K562 (cell line): ENCODE data around the gene TUBG2. TPM values are rescaled to one million over a fixed set of nuclear protein-coding genes. Genes with fewer than 3 reads are reported as not detected.
A peak's percentile ranks its signal among the peaks of the same experiment; 100 is the strongest.

Experiments used
- E2F3 ChIP-seq: fragments of 250-450 bp; sonication (Bioruptor Pico); IDR thresholded peaks from 2 replicates; pipeline ENCODE4 v1.4.0; 2020; ENCODE audit warnings: mild to moderate bottlenecking
- FOXA3 ChIP-seq, 2 experiments: fragments of 450-650 bp in 1 of 2; sonication (generic) in 1 of 2; formaldehyde crosslinking; IDR thresholded peaks in 1 of 2; conservative IDR thresholded peaks in 1 of 2; 2 replicates each; pipeline versions ENCODE4 v1.4.0 to v1.8.0; 2020 to 2022; ENCODE audit warnings: mild to moderate bottlenecking in 2 of 2, missing genetic modification reagents in 1 of 2
- HNRNPH1 ChIP-seq: fragments of 200-400 bp; formaldehyde crosslinking; optimal IDR thresholded peaks from 2 replicates; pipeline ENCODE3; 2017; ENCODE audit warnings: low read depth, mild to moderate bottlenecking, low read length, moderate library complexity
- KHSRP ChIP-seq: fragments of 450-650 bp; IDR thresholded peaks from 2 replicates; pipeline ENCODE4 v1.6.1; 2017
- MCM7 ChIP-seq, 2 experiments: fragments of 450-650 bp; IDR thresholded peaks; 2 replicates each; pipeline ENCODE4 v1.6.1; 2016 to 2018
- MTA3 ChIP-seq: fragments of 450-650 bp; formaldehyde crosslinking; IDR thresholded peaks from 2 replicates; pipeline ENCODE4 v1.6.1; 2017; ENCODE audit warnings: mild to moderate bottlenecking, borderline replicate concordance
- NFE2L1 ChIP-seq: fragments of 450-650 bp; IDR thresholded peaks from 2 replicates; pipeline ENCODE4 v1.6.1; 2016; ENCODE audit warnings: missing genetic modification characterization, low read depth, mild to moderate bottlenecking, missing compliant biosample characterization, moderate library complexity, borderline replicate concordance
- PHF8 ChIP-seq: fragments of 200-600 bp; sonication (generic); IDR thresholded peaks from 2 replicates; pipeline ENCODE4 v1.6.1; 2012; ENCODE audit warnings: mixed run types, mild to moderate bottlenecking, inconsistent platforms, low read length, moderate library complexity, borderline replicate concordance
- TARDBP ChIP-seq: fragments of 450-650 bp; IDR thresholded peaks from 2 replicates; pipeline ENCODE4 v1.6.1; 2016
- TBP ChIP-seq: optimal IDR thresholded peaks from 2 replicates; pipeline ENCODE3; 2011; ENCODE audit warnings: low read depth, low read length, improper control_type of control experiment
- U2AF2 ChIP-seq: fragments of 200-400 bp; formaldehyde crosslinking; optimal IDR thresholded peaks from 2 replicates; pipeline ENCODE3; 2017; ENCODE audit warnings: low read depth, mild to moderate bottlenecking, low read length
- ZNF197 ChIP-seq: fragments of 200-800 bp; sonication (Bioruptor generic); IDR thresholded peaks from 2 replicates; pipeline ENCODE4 v1.6.1; 2016; ENCODE audit warnings: low read depth, missing genetic modification characterization, missing compliant biosample characterization
- ZNF668 ChIP-seq: fragments of 250-450 bp; sonication (Bioruptor Pico); IDR thresholded peaks from 2 replicates; pipeline ENCODE4 v1.8.0; 2022; ENCODE audit warnings: mild to moderate bottlenecking, inconsistent platforms
- polyA plus RNA-seq, 8 experiments: library from polyadenylated mRNA; depleted of rRNA in 4 of 8; stranded (reverse) in 5 of 8; unstranded in 3 of 8; fragments of >200 nt; fragmentation: Nextera tagmentation in 2 of 8; fragmentation: Illumina TruSeq in 1 of 8; extraction: Ambion mirVana in 2 of 8; extraction: Trizol in 1 of 8; gene quantifications; 2 replicates each; pipeline versions ENCODE4 v1.2.1 to v1.2.3, GENCODE V29; 2011 to 2014; ENCODE audit warnings: inconsistent platforms in 1 of 8, missing spikeins in 1 of 8
- total RNA-seq, 7 experiments: library from RNA; depleted of rRNA in 6 of 7; stranded (reverse); fragments of >200 nt in 6 of 7; fragmentation: Illumina TruSeq in 2 of 7; extraction: Trizol in 2 of 7; gene quantifications; 2 replicates each; pipeline versions ENCODE4 v1.2.1 to v1.2.3, GENCODE V29; 2011 to 2021; ENCODE audit warnings: low replicate concordance in 1 of 7
- TF ChIP-seq, protein P1 (sequence below): fragments of 250-450 bp; sonication (Bioruptor Pico); IDR thresholded peaks from 2 replicates; pipeline ENCODE4 v1.8.0; 2021; ENCODE audit warnings: moderate library complexity, mild to moderate bottlenecking, inconsistent platforms
- TF ChIP-seq, protein P2 (sequence below), 2 experiments: fragments of 450-650 bp in 1 of 2; sonication (generic) in 1 of 2; formaldehyde crosslinking; conservative IDR thresholded peaks; 2 replicates each; pipeline versions ENCODE4 v1.4.0 to v1.8.1; 2020 to 2022; ENCODE audit warnings: mild to moderate bottlenecking in 1 of 2, missing genetic modification reagents in 1 of 2
- TF ChIP-seq, protein P3 (sequence below): fragments of 450-650 bp; formaldehyde crosslinking; IDR thresholded peaks from 2 replicates; pipeline ENCODE4 v1.4.0; 2020; ENCODE audit warnings: mild to moderate bottlenecking
- TF ChIP-seq, protein P4 (sequence below): IDR thresholded peaks from 3 replicates; pipeline ENCODE4 v1.6.1; 2011; ENCODE audit warnings: borderline replicate concordance, mild to moderate bottlenecking, moderate library complexity; ENCODE audit not compliant: insufficient read length; ENCODE audit errors: extremely low read depth
- TF ChIP-seq, protein P5 (sequence below): sonication (generic); formaldehyde crosslinking; IDR thresholded peaks from 2 replicates; pipeline ENCODE4 v1.8.0; 2022; ENCODE audit warnings: mild to moderate bottlenecking, missing genetic modification reagents

Gene TUBG2
- total and polyA plus RNA-seq, 9 of the 15 experiments (the other 6 are each of a cell fraction or from before 2014, with no cell fraction given): 0.09 to 0.80 (median 0.24) TPM; not detected in 2

DNA sequence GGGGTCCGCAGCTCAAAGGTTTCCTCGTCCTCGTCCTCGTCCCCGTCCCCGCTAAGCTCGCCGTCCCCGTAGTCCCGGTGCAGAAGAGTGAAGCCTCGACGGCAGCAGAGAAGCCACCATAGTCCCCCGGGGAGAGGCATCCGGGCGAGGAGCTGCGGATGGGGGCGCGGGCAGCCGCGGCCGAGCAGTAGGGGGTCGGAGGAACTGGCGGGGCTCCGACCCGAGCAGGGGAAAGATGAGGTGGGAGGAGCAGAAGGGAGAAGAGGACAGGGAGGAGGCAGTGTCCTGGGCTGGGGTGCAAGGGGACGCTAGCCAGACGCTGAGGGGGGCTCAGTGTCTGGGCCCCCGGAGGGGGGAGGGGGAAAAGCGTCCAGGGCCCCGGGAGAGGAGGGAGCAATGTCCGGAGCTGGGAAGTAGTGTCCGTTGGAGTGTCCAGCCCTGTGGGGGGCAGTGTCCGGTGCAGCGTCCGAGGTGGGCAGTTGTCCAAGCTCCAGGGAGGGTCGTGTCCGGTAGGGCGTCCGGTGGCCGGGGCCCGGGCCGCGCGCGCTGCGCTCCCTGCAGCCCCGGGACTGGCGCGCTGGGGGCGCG, 17.4 kb downstream of the TUBG2 start, which contains the start of gene PLEKHH3 (continued):
- TF ChIP-seq KHSRP (no peak), ZNF668 (no peak), MTA3 (no peak), HNRNPH1 (no peak), FOXA3 (CRISPR knock-in tag; conservative IDR thresholded peaks at IDR 0.05 in 1 of 2, IDR thresholded peaks at IDR 0.05 in 1 of 2) (no peak), E2F3 (CRISPR knock-in tag) (no peak), PHF8 (peak; percentile 52; the same call in 1 of the 2 replicates), NFE2L1 (tag) (no peak), U2AF2 (no peak), TARDBP (no peak), TBP (no peak), MCM7 (IDR thresholded peaks at IDR 0.05) (no peak), ZNF197 (CRISPR knock-in tag) (no peak)
- TF ChIP-seq, protein P1, sequence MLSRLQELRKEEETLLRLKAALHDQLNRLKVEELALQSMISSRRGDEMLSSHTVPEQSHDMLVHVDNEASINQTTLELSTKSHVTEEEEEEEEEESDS (CRISPR knock-in tag): no peak
- TF ChIP-seq, protein P2, sequence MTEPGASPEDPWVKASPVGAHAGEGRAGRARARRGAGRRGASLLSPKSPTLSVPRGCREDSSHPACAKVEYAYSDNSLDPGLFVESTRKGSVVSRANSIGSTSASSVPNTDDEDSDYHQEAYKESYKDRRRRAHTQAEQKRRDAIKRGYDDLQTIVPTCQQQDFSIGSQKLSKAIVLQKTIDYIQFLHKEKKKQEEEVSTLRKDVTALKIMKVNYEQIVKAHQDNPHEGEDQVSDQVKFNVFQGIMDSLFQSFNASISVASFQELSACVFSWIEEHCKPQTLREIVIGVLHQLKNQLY (CRISPR knock-in tag; conservative IDR thresholded peaks at IDR 0.05): 0 out of 4 replicates have a peak, but pooled peaks of 1 of the 2 experiments have one; percentile 45
- TF ChIP-seq, protein P3, sequence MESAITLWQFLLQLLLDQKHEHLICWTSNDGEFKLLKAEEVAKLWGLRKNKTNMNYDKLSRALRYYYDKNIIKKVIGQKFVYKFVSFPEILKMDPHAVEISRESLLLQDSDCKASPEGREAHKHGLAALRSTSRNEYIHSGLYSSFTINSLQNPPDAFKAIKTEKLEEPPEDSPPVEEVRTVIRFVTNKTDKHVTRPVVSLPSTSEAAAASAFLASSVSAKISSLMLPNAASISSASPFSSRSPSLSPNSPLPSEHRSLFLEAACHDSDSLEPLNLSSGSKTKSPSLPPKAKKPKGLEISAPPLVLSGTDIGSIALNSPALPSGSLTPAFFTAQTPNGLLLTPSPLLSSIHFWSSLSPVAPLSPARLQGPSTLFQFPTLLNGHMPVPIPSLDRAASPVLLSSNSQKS: no peak
- TF ChIP-seq, protein P4, sequence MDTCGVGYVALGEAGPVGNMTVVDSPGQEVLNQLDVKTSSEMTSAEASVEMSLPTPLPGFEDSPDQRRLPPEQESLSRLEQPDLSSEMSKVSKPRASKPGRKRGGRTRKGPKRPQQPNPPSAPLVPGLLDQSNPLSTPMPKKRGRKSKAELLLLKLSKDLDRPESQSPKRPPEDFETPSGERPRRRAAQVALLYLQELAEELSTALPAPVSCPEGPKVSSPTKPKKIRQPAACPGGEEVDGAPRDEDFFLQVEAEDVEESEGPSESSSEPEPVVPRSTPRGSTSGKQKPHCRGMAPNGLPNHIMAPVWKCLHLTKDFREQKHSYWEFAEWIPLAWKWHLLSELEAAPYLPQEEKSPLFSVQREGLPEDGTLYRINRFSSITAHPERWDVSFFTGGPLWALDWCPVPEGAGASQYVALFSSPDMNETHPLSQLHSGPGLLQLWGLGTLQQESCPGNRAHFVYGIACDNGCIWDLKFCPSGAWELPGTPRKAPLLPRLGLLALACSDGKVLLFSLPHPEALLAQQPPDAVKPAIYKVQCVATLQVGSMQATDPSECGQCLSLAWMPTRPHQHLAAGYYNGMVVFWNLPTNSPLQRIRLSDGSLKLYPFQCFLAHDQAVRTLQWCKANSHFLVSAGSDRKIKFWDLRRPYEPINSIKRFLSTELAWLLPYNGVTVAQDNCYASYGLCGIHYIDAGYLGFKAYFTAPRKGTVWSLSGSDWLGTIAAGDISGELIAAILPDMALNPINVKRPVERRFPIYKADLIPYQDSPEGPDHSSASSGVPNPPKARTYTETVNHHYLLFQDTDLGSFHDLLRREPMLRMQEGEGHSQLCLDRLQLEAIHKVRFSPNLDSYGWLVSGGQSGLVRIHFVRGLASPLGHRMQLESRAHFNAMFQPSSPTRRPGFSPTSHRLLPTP: no peak
- TF ChIP-seq, protein P5, sequence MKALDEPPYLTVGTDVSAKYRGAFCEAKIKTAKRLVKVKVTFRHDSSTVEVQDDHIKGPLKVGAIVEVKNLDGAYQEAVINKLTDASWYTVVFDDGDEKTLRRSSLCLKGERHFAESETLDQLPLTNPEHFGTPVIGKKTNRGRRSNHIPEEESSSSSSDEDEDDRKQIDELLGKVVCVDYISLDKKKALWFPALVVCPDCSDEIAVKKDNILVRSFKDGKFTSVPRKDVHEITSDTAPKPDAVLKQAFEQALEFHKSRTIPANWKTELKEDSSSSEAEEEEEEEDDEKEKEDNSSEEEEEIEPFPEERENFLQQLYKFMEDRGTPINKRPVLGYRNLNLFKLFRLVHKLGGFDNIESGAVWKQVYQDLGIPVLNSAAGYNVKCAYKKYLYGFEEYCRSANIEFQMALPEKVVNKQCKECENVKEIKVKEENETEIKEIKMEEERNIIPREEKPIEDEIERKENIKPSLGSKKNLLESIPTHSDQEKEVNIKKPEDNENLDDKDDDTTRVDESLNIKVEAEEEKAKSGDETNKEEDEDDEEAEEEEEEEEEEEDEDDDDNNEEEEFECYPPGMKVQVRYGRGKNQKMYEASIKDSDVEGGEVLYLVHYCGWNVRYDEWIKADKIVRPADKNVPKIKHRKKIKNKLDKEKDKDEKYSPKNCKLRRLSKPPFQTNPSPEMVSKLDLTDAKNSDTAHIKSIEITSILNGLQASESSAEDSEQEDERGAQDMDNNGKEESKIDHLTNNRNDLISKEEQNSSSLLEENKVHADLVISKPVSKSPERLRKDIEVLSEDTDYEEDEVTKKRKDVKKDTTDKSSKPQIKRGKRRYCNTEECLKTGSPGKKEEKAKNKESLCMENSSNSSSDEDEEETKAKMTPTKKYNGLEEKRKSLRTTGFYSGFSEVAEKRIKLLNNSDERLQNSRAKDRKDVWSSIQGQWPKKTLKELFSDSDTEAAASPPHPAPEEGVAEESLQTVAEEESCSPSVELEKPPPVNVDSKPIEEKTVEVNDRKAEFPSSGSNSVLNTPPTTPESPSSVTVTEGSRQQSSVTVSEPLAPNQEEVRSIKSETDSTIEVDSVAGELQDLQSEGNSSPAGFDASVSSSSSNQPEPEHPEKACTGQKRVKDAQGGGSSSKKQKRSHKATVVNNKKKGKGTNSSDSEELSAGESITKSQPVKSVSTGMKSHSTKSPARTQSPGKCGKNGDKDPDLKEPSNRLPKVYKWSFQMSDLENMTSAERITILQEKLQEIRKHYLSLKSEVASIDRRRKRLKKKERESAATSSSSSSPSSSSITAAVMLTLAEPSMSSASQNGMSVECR (CRISPR knock-in tag): peak; percentile 74; the same call in 1 of the 2 replicates
